ENCODE data around the gene SPPL3.

Gene SPPL3

DNA sequence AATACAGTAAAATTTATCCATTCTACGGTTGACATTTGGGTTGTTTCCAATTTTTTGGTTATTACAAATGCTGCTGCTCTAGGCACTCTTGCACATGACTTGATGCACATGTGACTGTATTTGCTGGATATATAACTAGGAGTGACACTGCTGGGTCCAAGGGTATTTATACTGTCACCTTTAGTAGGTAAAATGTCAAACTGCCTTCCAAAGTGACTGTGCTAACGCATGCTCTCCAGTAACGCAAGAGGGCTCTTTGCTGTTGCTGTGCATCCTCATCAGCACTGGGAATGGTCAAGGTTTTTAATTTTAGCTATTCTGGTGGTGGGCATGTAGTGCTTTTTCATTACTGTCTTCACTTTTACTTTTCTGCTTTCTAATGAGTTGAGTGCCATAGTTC is 116.3 kb downstream of the SPPL3 start:
- DNase-seq (ENCODE audit: low read depth in 2 of 2) = no peak

DNA sequence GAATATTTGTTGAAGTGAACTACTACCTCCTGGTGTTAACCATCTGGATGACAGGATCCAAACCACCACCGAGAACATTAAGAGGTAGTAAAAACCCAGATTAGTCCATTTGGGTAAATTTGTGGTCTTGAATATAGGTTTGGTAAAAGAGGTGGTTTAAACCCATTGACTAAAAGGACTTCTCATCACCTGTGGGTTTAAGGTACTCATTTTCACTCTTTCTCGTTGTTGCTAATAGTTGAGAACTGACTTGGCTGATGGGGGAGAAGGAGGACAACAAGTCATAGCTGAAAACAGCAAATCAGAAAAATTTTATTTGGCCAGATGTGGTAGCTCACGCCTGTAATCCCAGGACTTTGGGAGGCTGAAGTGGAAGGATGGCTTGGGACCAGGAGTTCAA is 119.4 kb downstream of the SPPL3 start:
- DNase-seq (ENCODE audit: low read depth in 2 of 2) = no peak

DNA sequence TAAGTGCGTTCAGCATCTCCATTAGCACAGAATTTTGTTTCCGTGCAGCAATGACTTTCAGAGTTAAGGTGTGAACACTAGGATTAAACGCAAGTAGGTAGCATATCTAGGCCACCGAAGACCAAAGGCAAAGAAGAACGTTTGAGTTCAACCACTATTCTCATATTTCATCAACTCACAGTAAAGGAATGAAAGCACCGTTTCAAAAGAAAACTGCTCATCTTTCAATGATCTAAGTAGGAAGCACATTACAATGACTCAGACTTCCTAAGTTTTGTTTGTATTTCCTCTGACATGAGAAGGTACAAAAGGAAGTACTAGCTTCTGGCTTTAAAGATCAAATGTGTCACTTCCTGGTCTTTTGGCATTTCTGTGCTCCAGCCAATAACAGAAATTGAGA is 121.0 kb downstream of the SPPL3 start:
- DNase-seq (ENCODE audit: low read depth in 2 of 2) = no peak

DNA sequence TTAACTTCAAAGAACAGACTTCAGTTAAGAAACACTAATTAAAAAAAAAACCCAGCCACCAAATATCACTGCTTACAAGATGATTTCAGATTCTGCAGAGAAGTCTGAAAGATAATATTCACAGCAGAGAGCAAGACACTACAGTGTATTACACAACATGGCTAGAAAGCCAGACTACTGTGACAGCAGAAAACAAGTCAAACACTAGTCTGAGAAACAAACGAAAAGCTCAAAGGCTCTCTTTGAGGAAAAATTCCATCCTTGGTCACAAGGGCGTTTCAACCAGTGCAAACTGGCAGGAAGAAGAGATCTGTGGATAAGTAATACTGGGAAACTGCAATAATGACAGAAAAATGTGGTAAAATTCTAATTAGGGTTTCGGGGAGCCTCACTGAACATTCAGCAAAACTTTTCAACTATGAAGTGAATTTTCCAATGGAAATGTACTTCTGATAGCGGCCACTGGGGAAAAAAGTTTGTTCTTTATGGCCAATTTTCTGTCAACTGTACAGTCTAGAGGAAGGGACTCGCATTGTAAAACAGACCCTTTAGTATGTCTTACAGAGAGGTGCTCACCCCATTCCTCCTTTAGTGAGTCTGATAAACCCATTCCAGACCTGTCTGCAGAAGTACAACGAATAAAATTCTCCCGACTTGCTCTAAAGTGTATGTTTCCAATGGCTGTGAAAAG is 128.2 kb downstream of the SPPL3 start:
- DNase-seq (ENCODE audit: low read depth in 2 of 2) = no peak

DNA sequence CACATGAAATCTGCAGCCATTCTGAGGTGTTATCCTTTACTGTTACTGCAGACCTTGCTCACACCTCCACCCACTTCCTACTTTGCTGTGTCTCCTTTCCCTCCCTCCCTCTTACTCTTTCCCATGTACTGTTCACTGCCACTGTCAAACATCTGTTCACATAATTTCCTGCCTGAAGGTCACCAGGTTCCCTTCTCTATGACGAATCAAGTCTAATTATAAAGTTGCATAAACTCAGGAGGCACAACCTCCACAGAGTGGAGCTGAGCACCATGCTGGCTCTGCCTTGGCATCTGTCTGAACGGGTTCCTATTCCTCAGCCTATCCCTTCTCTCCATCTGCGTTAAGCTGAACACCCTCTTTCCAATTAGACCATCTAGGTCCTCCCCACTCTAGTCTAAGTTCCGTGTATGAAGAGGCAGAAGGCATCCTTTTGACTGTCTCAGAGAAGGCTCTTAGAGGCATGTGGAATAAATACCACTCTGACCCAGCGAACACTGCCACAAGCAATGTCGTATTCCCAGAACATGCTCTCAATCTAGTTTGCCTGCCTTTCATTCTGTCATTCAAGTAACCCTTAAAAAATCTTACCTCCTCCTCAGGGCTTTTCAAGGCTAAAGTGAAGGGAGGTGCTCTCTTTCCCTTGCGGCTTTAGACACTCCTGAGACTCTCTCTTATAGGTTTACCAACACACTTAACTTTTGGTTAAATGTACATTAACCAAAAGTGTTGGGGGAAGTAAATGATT is 129.8 kb downstream of the SPPL3 start:
- DNase-seq (ENCODE audit: low read depth in 2 of 2) = no peak

DNA sequence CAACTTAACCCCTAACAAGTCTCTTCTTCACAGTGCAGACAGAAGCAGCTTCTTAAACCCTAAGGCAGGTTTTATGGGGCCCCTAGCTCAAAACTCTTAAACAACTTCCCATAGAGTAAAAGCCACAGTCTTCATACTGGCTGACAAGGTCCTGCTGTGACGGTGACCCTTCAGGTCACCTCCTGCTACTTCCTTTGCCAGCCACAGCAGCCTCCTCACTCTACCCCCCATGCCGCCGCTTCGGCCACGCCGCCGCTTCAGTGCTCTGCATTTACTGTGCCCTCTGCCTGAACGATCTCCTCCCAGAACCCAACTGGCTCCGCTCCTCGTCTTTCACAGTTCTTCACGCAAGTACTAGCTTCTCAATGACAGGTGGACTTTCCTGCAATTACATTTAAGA is 133.1 kb downstream of the SPPL3 start:
- DNase-seq (ENCODE audit: low read depth in 2 of 2) = no peak

DNA sequence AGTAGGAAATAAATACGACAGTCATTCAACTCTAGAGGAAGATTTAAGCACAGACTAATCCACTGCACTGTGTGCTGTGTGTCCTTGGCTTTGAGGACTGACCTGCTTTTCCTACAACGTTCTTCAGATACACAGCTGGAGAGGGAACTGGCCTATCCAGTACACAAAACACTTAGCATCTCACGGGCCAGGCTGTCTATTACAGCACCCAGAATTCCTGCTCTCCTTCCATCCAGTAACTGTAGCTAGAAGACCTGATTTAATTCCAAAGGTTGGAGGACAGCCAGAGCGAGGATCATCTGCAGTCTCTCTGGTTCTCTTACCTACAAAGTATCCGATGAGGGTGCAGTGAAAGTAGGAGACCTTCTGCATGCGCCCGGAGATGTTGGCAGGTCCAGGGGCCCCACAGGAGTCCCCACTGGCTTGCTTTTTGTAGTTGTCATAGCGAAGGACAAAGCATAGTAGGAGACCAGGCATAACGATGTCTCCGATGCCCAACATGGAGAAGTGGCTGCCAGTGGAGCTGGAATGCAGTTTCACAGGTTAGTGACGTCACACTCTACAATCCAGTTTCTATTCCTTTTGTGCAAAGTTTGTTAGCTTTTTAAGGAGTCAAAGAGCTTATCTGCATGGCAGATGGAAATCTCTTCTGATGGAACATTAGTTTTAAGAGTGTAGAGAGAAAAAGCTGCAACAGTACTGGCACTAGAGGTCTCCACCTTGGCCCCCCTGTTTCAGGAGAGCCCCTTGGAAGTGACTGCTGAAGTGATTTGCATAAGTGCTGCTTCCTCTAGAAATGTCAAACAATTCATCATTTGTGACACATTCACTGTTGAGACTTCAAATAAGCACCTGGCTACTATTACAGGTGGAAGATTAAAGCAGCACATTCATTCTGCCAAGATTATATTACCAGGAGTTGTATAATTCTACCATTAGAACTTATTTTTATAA is 136.8 kb downstream of the SPPL3 start:
- no peak for DNase-seq (ENCODE audit: low read depth in 2 of 2)

DNA sequence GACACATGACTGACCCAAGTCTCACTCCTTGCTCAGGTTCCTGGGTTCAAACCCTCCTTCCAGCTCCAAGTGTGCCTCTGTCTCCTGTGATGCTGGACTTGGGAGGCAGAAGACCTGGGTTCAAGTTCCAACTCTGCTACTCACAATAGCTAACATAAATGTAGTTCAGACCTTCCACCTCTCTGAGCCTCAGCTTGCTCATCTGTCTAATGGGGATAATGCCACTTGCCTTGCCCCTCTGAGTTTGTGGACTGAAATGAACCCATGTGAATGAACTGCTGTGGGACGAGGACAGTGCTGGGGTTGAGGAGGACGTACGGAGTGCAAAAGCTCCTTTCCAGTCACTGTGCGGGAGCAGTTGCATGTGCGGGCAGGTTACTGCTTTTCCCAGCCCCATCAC is 137.6 kb downstream of the SPPL3 start:
- DNase-seq (ENCODE audit: low read depth in 2 of 2) = no peak

DNA sequence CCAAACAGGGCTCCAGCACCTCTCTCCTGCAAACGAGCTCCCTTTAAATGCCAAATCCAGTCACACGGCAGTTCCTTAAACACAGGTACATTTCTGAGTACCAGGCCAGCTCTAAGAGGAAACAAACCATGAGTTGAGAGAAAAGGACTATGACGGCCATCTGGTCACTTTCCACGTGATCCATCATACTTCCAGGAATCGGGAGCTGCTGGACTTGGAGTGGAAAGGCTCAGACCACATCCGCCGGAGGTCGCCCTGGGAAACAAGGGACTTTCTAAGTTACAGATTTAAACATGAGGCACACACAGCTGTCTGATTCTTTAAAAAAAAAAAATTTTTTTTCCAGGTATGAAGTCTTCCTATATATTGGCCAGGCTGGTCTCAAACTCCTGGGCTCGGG is 139.3 kb downstream of the SPPL3 start:
- no peak for DNase-seq (ENCODE audit: low read depth in 2 of 2)

DNA sequence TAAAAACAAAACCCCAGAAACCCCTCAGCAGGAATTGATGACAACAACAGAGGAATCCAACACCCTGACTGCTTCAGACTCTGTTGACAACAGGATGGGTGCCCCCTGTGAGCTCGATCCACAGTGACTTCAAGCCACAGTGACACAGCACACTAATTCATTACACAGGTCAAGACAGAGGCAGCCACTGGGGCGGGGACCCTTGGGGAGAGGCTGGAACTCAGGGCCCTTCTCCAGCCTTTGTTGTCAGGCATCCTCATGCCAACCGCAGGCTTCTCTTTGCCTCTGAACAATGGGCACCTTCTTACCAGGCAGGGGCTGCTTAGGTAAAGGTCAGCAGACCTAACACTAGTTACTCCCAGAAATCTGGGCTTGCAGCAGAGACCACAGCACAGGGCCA is 140.9 kb downstream of the SPPL3 start:
- DNase-seq (ENCODE audit: low read depth in 2 of 2) = no peak

DNA sequence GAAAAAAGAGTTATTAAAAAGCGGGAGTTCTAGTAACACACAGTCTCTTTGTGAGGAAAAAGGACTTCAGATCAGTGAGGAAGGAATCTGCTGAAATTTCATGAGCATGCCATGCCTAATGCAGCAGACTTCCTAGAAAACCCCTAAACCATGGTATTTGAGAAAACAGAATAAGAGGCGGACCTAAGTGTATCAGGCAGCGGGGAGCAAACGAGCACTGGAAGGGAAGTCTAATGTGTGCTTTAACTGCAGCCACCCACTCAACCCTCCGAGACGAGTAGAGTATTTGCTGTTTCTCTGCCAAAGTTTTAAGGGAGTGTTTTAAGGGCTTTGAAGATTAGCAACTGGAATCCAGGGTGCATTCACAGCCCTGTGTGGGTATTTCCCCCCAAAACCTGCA is 142.1 kb downstream of the SPPL3 start:
- no peak for DNase-seq (ENCODE audit: low read depth in 2 of 2)

DNA sequence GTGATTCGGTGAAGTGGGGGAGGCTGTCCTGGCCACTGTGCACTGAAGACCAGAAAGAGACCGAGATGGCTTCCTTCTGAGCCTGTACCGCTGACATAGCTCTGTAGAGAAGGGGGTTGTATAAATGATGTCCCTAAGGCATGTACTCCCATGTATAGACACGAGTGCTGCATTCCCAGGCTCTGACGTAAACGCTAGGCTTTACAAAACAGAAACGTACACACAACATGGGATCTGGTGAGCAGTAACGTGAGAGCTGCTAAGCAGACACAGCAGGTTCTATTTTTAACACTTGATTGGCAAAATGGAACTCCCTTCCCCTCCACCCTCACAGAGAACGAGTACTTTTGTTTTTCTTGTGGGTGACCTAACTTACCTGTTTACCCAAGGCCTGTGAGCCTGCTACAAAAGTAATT is 142.6 kb downstream of the SPPL3 start:
- DNase-seq (ENCODE audit: low read depth in 2 of 2) = no peak

DNA sequence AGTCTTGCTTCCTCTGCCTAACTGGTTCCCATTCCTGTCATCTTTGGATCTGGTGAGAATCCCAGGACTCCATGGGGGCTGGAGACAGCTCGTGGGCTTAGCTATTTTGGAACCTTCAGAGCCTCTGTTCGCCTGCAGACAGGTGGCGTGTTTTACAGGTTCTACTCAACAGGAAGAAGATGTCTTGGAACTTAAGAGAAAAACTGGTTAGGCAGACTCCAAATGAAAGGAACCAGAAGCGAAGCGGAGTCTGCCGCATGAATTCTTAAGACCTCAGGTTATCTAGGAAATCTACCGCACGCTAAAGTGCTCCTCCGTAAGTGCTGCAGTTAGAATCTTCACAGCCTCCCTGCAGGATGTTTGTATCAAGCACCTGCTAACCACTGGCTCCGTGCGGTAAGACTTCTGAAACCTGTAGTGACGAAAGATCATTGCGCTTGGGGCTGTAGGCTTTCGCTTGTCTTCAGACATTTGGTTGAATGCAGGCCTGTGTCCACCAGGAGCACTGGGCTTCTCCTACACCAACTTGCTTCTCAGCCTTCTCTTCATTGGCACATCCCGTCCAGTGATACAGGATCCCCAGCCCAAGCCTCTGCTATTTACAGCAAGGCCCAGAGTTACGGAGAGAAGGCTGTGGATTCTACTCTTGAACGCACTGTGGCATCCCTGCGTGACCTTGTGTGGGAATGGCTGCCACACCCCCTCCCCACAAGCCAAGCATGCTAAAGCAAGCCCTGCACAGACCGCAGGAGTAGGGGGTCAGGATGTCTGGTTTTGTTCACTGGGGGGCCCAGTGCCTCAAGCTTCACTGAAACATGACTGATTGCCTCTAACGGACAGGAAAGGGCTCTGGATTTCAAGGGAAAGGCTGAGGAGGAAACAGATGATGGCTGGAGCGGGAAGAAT is 143.6 kb downstream of the SPPL3 start:
- DNase-seq (ENCODE audit: low read depth in 2 of 2) = no peak

DNA sequence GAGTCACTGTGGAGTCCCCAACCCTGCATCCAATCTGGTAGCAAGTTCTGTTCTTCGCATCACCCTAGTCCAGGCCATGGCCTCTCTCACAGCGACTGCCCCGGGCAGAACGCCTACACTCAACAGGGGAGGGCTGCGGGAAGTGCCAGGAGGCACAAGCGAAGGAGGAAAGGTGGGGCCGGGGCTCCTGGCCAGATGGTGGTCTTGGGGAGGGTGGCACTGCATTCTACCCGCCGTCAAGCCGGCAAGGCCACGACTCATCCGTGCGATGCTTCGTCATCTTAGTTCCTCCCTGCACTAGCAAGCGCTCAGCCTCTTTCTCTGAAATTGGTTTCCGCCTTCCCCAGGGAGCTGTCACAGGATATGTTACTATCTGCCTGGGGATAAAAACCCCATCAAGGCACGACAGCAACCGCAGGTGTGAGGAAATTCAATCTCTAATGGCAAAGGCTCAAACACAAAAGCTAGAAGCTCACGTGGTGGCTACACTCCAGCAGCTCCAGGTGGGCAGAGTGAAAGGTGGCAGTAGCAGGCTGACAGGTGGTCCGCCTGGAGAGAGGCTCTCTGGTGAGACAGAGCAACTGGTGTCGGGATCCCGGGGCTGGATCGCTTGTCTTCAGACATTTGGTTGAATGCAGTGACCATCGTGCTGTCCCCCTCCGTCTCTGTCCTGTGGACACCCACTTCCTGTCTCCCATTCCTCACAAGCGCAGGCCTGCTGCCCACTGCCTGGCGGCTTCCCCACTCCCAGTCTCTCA is 144.4 kb downstream of the SPPL3 start:
- no peak for DNase-seq (ENCODE audit: low read depth in 2 of 2)

DNA sequence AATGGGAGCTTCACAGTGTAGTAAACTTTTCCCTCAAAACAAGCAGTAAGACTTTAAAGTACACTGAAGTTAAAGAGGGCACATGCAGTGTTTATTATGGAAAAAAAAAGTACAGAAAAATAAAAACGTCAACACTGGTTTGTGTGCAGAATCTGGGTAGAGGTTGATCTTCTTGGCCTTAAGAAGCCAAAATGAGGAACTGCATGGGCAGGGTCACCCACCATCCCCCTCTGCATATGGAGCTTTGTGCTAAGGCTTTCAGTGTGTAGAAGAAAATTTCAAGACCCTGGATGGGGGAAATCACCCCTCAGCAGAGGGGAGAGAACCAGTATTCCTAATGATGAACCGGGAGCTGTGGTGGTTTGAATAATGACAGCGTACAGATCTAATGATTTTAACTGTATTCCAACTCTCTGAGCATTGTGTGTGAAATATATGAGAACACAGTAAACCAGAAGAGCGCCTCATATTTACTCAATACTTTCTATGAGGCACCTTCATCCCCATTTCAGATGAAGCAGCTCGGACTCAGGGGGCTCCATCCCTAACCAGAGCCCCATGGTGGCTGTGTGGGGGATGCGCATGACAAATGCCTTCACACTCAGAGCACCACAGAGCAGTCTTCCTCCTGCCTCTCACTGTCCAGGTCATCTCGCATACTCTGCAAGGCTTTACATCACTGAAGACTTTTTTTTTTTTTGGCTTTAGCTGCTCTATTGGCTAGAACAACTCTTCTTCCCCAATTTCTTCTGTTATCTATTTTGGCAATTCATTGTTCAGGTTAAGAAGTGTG is 145.2 kb downstream of the SPPL3 start:
- DNase-seq (ENCODE audit: low read depth in 2 of 2) = no peak

DNA sequence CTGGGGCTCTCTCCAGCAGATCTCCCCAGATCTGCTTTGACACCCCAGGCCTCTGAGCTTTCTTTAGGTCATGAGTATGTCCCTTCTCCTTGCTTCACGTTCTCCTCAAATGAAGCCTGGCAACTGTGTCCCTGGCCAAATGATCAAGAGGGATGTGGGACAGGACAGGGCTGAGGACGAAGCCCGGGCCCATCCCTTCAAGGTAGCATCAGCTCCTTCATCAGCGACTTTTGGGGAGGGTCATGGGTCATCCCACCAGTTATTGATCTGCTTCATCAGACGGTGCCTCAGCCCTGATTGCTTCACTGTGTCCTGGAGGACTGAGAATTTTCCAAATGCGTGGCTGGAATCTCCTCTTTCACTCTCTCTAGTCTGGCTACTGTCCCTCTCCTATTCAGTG is 146.2 kb downstream of the SPPL3 start:
- no peak for DNase-seq (ENCODE audit: low read depth in 2 of 2)

DNA sequence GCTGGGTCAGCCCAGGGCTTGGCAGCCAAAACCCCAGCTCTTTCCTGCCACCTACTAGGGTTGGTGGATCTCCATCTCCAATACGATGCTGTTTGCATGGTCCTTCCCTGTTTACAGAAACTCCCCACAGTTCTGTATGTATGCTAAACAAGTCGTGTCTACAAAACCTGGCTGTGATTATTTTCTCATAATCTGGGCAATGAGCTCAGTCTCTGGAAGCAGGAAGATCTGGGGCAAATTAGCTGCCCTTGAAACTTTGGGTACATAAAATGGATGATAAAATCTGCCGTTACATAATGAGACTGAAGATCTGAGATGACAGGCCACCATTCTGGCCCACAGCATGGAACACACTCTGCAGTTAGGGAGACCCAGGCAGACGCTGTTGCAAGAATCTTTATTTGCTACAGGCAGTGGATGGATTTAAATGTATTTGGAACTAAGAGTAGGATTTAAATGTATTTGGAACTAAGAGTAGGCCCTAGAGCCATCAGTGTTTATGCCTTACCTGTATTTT is 146.9 kb downstream of the SPPL3 start:
- DNase-seq (ENCODE audit: low read depth in 2 of 2) = no peak

DNA sequence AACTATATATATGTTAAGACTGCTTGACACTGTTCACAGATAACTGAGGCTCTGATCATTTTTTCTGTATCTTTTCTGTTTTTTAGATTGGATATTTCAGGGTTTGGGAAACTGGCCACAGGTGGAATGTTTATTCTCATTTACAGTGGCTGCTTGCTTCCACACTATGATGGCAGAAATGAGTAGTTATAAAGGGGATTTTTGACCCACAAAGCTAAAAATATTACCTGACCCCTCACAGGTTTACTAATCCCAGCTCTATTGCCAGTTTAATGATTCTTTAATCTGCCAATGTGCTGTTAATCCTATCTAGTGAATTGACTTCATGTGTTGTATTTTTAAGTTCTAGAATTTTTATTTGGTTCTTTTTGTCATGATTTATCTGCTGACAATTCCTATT is 148.9 kb downstream of the SPPL3 start:
- no peak for DNase-seq (ENCODE audit: low read depth in 2 of 2)

DNA sequence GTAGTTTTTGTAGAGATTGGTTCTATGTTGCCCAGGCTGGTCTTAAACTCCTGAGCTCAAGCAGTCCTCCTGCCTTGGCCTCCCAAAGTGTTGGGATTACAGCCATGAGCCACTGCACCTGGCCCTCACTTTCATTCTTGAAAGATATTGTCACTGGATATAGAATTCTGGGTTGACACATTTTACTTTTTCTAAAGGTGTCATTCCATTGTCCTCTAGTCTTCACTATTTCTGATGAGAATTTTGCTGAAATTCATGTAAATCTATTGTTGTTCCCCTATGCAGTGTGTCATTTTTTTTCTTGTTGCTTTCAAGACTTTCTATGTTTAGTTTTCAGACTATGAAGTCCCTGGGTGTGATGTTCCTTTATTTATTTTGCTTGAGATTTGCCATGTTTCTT is 149.4 kb downstream of the SPPL3 start:
- DNase-seq (ENCODE audit: low read depth in 2 of 2) = no peak

DNA sequence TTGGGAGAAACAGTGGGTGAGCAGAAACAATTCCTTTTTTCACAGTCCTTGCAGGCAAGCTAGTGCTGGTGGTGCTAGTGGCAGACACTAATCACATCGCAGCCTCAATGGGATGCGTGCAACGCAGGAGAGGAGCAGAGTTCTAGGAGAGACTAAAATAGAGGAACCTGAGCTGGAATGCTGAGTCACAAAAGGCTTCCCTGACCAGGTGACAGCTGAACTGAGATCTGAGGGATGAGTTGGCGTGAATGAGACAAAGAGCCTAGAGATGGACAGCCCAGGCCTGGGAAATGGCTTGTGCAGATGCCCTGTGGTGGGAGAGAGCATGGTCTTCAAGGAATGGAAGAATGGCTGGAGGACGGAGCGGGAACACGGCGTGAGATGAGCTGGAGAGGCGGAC is 152.8 kb downstream of the SPPL3 start:
- no peak for DNase-seq (ENCODE audit: low read depth in 2 of 2)

All from stimulated activated CD4-positive, alpha-beta T cell treated with anti-CD3 and anti-CD28 coated beads, Interleukin-4, amount 100 ng/mL, for 48 hours (primary cell).